HG03558 (cell line): ENCODE results near the gene CEP112.
"Not testable (repeated sequence)": the region's sequence is repeated elsewhere in the genome, so short reads cannot be mapped to it uniquely, and the experiment has no call there.

Experiments used
- ATAC-seq: cut with Tn5 transposase; IDR thresholded peaks from one replicate; pipeline ENCODE4 v1.9.1; 2021; ENCODE audit warnings: moderate number of reproducible peaks; ENCODE audit not compliant: unreplicated experiment; ENCODE audit errors: extremely low read depth

Gene CEP112

DNA sequence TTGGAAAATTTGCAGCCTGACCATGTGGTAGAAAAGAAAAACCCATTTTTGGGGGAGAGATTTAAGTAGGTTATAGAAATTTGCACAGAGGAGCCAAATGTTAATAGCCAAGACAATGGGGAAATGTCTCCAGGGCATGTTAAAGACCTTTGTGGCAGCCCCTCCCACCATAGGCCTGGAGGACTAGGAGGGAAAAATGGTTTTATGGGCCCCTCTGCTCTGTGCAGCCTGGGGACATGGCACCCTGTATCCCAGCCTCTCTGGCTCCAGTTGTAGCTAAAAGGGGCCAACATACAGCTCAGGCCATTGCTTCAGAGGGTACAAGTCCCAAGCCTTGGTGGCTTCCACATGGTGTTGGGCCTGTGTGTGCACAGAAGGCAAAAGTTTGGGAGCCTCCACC lies 384.6 kb downstream of the CEP112 start:
- no peak for ATAC-seq

DNA sequence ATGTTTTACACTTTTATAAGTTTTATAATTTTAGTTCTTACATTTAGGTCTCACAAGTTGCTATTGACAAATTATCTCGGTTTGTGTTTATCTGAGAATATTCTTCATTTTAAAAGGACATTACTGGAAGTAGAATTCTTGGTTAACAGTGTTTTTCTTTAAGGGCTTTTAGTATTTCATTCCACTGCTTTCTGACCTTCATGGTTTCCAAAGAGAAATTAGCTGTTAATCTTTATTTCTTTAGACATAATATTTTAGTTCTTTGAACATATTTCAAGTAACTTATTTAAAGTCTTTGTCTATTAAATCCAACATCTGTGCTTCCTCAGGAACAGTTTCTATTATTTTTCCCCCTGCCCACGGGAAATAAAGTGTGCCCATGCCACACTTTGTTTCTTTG lies 390.4 kb downstream of the CEP112 start:
- no peak for ATAC-seq

DNA sequence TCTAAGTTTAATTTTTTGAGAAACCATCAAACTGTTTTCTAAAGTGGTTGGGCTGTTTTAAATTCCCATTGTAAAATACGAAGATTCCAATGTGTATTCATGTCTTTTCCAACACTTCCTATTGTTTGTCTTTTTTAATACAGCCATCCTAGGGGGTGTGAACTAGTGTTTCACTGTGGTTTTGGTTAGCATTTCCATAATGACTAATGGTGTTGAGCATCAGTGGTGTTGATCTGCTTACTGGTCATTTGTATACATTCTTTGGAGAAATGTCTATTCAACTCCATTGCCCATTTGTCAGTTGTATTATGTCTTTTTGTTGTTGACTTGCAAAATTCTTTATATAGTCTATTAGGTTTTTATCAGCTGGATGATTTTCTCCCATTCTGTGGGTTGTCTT lies 391.3 kb downstream of the CEP112 start:
- no peak for ATAC-seq

DNA sequence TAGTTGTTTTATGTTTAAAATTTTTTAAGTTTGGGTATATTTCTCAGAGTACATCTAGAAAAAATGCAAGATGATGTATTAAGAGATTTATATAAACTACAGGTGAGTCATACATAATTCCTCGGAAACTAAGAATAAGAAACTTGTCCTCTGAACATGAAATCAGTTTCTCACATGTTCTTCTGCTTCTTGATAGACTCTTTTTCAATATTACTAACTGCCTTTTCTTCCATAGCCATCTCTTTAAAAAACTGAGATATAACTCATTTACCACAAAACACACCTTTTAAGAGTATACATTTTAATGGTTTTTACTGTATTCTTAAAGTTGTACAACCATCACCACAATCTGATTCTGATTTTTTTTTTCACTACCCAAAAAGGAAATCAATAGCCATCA lies 392.1 kb downstream of the CEP112 start:
- ATAC-seq: no peak

DNA sequence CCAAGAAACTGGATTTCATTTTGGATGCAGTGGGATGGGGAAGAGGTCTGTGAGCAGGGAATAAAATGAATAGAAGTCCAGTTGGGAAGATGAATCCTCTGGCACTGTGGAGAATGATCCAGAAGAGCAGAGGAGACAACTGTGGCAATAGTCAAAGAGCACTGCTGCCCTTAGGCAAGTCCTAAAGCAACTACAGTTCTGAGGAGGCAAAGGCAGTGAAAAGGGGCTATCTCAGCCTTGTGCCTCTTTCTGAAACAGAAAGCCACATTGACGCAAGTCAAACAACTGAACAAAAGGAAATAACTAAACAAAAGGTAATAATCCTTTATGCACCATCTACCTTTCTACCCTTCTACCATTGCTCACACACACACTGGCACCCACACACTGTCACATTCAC lies 392.5 kb downstream of the CEP112 start:
- ATAC-seq: no peak

DNA sequence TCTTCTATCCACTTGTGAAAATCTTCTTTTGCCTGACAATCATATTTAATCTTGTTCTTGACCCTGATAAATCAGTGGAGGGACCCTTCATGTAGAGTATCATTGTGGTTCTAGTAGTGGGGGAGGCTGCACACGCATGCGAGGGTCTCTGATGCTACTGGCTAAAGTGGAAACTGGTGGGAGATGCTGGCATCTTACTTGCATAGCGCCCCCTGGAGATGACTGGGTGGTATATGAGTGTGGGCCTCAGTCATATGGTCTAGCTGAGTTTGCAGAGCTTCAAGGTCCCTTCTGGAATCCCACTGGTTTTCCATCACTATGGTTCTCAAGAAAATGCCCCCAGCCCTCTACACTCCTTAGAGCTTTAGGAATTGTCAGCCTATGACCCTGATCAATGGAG lies 394.1 kb downstream of the CEP112 start:
- no peak for ATAC-seq

DNA sequence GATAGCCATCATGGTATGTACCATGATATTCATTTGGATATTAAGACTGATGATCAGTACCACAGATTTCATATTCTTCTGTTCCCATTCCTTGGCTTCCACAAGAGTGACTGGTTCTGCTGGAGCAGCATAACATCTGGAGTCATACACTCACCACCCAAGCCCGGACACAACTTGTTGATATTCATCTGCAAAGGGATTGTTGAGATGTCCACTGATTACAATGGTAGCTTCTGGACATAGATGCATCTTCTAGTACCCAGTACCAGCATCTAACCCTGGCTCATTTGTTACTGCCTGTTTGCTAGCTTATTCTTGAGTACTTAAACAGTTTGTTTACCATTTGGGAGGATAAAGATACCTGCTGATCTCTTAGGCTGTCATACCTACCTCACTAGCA lies 394.8 kb downstream of the CEP112 start:
- ATAC-seq: no peak

DNA sequence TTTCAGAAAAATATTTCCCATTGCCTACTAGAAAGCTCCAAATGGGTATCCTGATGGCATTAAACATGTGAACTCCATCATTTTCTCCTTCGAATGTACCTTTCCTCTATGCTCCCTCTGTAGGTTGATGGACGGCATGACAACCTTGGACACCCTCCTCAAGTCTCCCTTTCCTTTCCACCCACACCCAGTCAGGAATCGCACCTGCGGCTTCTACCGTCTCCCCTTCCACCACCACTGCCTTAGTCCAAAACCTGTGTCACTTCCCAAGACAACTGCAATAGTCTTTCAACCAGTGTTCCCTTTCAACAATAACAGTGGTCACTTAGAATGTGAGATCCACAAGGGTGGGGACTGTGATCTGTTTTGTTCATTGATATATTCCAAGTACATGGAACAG lies 397.4 kb downstream of the CEP112 start:
- no peak for ATAC-seq

DNA sequence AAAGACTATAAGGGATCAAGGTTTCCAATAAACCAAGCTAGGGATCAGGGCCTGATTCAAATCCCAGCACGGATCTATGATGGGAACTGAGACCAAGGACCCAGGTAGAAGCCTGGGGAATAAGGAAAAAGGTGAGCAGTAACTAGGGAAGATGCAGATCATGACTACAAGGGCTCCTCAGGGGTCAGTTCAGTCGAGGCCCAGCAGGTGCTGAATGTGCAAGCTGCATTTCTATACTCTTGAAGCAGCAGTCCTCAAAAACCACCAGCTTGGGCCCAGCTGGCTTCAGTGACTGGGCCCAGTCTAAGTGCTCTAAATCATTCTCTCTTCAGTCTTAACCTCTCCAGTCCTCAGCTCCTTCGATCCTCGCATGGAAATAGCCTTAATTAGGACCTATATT lies 401.7 kb downstream of the CEP112 start:
- no peak for ATAC-seq

DNA sequence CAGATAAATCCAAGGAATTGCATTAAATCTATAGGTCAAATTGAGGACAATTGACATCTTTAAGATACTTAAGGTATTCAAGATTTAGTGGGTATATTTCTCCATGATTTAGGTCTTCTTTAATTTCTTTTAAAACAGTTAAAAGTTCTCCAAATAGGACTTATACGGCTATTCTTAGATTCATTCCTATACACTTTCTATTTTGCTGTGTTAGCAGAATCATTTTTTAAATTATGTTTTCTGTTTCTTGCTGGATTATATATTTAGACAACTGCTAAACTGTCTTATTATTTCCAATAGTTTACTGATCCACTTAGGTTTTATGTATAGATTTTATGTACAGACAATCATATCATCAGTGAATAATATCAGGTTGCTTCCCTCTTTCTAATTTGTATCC lies 404.4 kb downstream of the CEP112 start:
- no peak for ATAC-seq

DNA sequence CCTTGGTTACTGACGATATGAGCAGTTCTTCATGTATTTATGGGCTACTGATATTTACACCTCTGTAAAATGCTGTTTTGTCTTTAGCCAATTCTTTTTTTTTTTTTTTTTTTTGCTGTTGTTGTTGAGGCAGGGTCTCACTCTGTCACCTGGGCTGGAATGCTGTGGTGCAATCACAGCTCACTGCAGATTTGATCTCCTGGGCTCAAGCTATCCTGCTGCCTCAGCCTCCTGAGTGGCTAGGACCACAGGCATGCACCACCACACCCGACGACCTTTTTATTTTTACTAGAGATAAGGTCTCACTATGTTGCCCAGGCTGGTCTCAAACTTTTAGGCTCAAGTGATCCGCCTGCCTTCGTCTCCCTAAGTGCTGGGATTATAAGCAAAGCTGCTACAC lies 405.5 kb downstream of the CEP112 start:
- no peak for ATAC-seq

DNA sequence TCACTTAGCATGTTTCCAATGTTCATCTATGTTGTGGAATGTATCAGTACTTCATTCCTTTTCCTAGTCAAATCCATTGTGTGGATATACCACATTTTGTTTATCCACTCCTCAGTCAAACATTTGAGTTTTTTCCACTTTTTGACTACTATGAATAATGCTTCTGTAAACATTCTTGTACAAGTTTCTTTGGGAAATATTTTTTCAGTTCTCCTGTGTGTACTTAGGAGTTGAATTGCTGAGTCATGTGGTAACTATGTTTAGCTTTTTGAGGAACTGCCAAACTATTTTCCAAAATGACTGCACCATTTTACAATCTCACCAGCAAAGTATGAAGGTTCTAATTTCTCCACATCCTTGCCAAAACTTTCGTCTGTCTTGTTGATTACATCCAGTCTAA lies 406.8 kb downstream of the CEP112 start:
- no peak for ATAC-seq

DNA sequence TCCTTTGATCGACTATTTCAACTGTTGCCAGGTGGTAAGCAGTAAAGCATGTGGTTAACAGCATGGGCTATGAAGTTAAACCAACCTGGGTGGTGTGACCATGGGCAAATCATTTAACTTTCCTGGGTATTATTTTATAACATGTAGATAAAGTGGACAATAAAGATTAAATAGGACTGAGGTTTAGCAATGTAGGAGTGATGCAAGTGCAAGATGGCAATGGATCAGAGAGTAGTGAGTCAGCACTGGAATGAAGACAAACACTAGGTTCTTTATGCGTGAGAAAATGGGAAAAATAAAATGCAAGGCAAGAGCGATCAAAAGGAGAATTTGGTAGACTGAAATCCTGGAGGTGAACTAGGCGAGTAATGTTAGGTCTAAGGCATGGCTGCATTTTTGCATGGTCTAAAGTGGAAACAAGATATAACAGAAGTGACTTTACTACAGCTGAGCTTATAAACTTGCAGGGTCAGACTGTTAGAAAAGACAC lies 408.0 kb downstream of the CEP112 start:
- no peak for ATAC-seq

DNA sequence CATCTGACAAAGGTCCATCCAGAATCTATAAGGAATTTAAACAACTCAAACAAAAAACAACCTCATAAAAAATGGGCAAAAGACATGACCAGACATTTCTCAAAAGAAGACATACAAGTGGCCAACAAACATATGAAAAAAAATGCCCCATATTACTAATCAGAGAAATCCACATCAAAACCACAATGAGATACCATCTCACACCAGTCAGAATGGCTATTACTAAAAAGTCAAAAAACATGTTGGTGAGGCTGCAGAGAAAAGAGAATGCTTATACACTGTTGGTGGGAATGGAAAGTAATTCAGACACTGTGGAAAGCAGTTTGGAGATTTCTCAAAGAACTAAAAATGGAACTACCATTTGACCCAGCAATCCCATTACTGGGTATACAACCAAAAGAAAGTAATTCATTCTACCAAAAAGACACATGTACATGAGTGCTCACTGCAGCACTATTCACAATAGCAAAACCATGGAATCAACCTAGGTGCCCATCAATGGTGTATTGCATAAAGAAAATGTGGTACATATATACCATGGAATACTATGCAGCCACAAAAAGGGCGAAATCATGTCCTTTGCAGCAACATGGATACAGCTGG lies 409.7 kb downstream of the CEP112 start:
- not testable (repeated sequence) for ATAC-seq

DNA sequence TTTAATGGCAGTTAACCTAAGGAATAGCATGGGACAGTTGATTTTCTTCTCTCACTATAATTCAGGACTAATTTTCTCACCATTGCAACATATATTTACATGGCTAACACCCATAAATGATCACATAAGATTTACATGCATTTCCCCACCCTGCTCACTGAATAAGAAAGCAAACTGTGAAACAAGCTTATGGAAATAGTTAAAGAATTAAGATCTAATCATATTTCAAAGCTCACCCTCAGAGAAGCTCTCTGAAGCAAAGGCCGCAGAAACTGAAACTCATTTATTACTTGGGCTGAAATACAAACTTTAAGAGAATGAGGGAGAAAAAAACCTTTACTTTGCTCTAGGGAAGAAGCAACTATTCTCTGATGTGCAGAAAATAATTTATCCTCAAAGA lies 411.8 kb downstream of the CEP112 start:
- no peak for ATAC-seq

DNA sequence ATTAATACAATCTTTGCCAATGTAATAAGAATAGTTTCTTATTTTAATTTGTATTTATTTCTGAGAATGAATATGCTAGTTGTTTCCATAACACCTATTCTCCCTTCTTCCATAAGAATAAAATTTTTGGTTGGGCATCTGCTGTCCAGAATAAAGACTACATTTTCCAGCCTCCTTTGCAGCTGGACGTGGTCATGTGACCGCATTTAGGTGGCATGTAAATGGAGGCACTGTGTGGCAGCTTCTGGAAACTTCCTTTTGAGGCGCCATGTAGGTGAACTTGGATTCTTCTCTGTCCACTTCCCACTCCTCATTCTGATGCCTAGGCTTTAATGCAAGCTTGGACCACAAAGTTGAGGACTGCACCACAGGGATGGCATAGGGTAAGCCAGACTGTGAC lies 415.0 kb downstream of the CEP112 start:
- no peak for ATAC-seq

DNA sequence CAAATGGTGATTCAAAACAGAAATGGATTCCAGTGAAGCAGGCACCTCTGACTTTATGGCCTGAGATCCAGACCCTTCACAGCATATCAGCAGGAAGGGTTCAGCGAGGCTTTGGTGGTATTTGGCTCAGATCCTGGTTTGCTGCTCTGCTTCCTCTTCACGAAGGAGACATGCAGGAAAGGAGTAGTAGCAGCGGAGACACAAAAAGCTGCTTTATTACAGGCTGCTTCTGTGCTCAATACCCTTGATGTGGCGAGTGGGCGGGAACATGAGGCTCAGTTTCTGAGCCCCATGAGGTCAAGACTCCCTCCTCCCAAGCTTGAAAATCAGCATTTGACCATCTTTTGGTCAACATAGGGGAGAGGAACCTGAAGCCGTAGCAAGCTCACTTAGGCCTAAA lies 417.1 kb downstream of the CEP112 start:
- ATAC-seq: no peak

DNA sequence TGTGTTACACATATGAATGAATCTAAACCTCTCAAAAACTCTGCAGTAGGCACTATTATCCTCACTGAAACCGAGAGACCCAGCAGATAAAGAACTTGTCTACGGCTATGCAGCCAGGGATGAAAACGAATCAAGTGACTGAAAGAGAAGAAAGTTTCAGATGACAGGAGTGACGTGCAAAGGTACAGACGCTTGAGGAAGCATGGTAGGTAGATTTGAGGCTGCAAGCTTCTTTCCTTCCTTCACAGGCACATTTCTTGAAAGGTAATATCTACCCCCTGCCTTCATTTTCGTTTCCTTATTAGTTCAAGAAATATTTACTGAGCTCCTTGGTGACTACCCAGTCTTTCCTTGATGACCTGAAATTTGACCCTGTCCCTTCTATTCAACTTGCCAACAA lies 418.9 kb downstream of the CEP112 start:
- no peak for ATAC-seq

DNA sequence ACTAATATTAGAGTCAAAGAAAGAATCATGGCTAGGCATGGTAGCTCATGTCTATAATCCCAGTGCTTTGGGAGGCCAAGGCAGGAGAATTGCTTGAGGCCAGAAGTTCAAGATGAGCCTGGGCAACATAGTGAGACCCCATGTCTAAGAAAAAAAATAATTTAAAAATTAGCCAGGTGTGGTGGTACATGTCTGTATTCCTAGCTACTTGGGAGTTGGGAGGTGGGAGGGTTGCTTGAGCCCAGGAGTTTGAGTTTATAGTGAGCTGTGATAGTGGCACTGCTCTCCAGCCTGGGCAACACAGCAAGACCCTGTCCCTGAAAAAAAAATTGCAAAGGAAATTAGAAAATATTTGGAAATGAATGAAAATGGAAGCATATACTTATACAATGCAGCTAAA lies 420.2 kb downstream of the CEP112 start:
- ATAC-seq: no peak

DNA sequence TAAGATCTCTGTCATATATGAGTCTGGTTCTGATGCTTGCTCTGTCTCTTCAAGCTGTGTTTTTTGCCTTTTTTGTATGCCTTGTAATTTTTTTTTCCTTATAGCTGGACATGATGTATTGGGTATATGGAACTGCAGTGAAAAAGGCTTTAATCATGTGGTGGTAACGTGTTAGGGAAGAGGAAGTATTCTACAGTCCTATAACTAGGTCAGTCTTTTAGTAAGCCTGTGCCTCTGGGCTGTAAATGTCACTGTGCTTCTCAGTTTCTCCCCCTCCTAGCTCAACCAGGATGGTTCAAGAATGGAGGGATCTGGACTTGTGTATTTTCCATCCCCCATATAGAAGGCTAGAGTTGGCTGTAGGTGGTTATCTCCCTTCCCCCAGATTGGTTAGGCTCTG lies 428.1 kb downstream of the CEP112 start:
- no peak for ATAC-seq

DNA sequence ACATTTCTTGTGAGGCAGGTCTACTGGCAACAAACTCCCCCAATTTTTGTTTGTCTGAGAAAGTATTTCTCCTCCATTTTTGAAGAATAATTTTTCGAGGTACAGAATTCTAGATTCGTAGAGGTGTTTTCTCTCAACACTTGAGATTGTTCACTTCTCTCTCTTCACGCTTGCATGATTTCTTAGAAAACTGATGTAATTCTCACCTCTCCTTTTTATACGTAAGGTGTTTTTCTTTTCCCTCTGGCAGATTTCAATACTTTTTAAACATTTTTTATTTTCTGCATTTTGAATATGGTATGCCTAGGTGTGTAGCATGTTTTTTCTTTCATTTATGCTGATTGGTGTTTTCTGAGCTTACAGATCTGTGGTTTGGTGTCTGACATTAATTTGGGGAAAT lies 429.0 kb downstream of the CEP112 start:
- ATAC-seq: no peak

DNA sequence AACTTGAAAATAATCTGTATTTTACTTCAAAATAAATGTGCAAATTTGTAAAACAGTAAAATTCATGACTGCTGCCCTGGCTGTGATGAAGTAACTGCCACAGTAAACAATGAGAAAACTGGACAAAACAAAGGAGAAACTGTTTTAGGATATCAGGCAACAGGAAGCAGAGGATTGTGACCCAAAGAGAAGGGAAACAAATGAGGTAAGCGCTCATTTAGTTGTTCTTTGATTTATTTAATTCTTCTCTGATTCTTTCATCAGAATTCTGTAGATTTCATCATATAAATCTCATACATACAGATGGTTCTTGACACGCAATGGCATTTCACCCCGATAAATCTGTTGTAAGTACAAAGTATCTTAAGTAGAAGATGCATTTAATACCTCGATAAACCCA lies 432.4 kb downstream of the CEP112 start:
- ATAC-seq: no peak

DNA sequence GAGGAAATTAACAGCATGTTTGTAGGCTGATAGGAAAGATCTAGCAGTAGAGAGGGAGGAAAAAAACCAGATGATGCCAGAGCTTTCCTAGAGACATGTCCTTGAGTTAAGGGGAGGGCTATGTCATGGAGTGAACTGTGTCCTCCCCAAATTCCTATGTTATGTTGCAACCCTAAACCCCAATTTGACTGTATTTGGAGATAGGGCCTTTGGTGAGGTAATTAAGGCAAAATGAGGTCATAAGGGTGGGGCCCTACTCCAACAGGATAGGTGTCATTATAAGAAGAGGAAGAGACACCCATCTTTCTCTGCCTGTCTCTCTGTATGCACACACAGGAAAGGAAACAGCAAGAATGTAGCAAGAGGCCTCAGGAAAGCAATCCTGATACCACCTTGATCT lies 435.2 kb downstream of the CEP112 start:
- ATAC-seq: no peak
